HG02885 (cell line): ENCODE data around the gene OOSP4A.

Source experiments
- ATAC-seq: cut with Tn5 transposase; IDR thresholded peaks from one replicate; pipeline ENCODE4 v1.9.1; 2021; ENCODE audit warnings: mild to moderate bottlenecking; ENCODE audit not compliant: unreplicated experiment, poor library complexity

Gene OOSP4A

DNA sequence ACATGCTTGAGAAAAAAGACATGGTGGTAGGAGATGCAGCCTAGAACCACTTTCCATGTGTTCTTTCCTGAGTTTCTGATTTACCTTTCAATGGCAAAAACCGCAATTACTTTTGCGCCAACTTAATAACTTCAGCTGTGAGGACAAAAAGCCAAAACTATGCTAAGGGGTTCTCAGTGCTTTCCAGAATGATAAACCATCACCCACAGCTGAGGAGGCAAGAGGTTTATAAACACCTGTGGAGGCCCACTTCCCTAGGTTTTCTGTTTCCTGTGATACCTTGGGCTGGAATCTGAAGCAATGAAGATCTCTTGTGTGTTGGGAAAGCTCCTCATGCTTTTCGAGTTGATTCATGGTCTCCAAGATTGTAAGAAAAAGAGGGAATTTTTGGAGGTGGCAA lies at the start of gene OOSP4A:
Gene OOSP4A (plus strand): TSS at position 301 of the 400 bp plus-strand sequence. CDS start 0 bp downstream, at position 301.
- ATAC-seq: no peak

DNA sequence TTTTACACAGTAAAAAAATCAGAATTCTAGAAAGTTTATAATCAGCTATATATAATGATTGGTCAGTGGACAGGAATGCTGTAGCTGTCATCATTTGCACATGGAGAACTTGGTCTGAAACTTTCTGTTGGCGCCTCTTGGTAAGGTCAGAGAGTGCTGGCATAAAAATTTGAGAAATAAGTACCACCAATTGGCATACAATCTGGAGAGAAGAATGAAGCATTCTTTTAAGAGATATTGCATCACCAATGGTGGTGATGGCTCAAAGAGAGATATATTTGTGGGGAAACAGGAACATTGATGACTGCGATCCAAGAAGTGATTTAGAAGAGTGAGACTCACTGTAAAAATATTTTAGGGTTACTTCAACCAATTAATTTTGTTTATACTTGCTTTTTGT lies 45.4 kb upstream of the OOSP4A start:
- ATAC-seq: no peak

- ATAC-seq: no peak
Observed at GRCh38 chr11:59918987-59919589, 44.7 kb upstream of the OOSP4A start.

DNA sequence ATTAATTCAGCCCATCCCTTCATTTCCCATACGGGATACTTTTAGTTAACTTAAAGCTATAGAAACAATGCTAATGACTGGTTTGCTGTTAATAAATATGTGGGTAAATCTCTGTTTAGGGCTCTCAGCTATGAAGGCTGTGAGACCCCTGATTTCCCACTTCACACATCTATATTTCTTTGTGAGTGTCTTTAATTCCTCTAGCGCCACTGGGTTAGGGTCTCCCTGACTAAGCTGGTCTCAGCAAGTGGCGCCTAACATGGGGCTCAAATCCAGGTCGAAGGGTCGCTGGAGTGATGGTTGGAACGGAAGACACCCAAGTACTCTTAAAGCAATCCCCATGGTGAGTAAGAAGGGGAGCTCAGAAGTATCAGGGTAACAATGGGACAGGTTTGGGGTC lies 40.0 kb upstream of the OOSP4A start:
- no peak for ATAC-seq

DNA sequence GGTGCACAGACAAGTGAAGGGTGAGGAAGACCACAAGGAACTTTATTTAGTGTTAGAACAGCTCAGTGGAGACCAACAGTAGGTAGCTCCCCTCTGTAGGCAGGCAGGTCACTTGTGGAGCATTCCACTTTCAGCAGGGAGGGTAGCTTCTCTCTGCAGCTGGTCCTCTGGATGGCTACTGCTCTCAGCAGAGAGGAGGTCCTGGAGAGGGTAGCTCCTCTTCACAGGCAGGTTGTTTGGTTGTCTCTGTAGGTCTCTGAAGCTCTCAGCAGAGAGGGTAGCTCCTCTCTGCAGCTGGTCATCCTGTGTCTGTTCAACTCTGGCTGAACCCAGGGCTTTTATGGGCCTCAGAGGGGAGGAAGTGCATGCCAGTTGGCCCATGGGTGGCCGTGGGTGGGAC lies 32.1 kb upstream of the OOSP4A start:
- ATAC-seq: no peak

GRCh38 chr11:59938132-59938531 lies 25.7 kb upstream of the OOSP4A start, which contains the start of gene OOSP1:
TSS of gene OOSP1 (plus strand) at chr11:59938432. CDS start at chr11:59938455, 23 bp downstream.
- ATAC-seq: no peak

GRCh38 chr11:59938718-59939117 lies 25.1 kb upstream of the OOSP4A start:
- ATAC-seq: no peak

DNA sequence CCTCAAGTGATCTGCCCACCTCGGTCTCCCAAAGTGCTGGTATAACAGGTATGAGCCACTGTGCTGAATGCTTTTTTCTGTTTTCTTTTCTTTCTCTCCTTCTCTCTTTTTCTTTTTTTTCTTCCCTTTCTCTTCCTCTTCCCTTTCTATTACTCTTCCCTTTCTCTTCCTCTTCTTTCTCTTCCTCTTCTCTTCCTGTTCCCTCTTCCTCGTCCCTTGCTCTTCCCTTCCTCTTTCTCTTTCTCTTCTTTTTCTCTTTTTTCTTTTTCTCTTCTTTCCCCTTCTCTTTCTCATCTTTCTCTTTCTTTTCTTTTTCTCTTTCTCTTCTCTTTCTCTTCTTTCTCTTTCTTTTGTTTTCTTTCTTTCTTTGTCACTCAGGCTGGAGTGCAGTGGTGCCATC lies 24.4 kb upstream of the OOSP4A start:
- ATAC-seq: no peak

DNA sequence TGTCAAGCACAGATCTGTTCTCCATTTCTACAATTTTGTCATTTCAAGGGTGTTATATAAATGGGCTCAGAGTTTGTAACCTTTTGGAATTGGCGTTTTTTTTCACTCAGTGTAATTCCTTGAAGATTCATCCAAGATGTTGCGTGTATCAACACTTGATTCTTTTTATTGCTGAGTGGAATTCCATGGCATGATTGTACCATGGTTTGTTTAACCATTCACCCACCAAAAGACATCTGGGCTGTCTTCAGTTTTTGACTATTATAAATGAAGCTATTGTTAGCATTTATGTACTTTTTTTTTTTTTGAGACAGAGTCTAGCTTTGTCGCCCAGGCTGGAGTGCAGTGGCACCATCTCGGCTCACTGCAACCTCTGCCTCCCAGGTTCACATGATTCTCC lies 22.7 kb upstream of the OOSP4A start:
- ATAC-seq: no peak

DNA sequence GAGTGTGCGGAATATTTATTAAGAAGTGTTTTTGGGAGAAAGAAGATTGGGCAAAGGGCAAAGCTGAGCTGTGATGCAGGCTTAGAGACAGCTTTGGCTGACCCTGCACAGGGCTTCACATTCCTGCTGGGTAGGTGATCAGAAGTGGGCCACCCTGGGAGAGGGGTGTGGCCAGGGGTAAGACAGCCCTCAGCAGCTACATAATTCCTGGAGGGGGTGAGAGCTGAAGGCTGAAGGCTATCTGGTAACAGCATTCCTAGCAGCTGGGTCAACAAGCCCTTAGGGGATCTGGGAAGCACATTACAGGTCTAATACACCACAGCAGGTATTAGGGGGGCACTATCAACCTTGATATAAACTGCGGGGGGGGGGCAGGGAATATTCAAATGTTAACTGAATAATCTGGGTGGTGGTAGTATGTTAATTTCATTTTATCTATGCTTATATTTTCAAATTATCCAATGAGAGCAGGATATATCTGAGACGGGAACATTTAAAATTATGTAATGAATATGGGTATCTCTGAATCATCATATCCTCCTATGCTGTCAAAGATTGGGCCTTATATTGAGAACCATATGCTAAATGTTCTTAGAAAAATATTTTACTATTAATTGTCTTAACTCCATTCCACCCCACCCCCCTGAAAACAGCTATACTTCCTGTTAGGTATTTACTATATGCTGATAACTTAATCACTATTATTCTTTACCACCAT lies 19.7 kb upstream of the OOSP4A start:
- no peak for ATAC-seq

DNA sequence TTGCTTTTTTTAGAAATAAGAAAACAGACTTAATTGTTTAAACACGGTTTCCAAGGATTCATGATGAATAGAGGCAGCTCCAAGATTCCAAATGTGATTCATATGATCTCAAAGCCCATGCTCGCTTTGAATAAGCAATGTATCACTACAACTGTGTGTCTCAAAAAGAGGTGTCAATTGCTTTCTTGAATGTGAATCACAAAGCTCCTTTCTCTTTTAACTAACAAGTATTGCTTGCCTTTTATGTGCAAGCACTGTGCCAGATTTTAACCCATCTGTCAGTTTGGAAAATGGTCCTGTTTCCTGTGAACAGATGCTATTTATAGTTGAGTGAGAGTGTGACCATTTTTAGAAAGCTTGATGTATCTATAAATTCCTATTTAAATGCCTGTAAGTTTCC lies 19.1 kb upstream of the OOSP4A start:
- ATAC-seq: no peak

DNA sequence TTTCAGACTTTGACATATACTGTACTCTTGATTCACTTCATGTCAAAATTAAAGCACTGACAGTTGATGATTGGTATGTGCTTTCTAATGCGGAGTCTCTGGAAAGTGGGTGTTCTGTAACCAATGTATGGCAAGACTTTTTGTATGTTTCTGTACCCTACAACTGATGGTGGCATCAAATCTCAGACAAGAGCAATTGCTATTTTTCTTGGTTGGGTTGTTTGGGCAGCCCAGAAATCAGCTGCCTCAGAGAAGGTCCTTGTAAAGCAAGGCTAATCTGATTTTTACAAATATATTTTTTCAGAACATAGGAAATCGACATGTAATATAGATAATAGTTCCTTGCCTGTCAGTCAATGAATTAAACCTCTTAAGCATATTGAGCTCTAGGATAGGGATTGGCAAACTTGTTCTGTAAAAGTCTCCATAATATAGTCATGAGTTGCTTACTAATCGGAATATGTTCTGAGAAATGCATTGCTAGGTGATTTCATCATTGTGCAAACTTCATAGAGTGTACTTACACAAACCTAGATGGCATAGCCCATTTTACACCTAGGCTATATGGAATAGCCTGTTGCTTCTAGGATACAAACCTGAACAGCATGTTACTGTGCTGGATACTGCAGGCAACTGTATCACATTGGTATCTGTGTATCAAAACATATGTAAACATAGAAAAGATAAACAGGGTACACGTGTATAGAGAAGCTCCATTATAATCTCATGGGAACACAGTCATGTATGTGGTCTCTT lies 10.2 kb upstream of the OOSP4A start:
- ATAC-seq: no peak

DNA sequence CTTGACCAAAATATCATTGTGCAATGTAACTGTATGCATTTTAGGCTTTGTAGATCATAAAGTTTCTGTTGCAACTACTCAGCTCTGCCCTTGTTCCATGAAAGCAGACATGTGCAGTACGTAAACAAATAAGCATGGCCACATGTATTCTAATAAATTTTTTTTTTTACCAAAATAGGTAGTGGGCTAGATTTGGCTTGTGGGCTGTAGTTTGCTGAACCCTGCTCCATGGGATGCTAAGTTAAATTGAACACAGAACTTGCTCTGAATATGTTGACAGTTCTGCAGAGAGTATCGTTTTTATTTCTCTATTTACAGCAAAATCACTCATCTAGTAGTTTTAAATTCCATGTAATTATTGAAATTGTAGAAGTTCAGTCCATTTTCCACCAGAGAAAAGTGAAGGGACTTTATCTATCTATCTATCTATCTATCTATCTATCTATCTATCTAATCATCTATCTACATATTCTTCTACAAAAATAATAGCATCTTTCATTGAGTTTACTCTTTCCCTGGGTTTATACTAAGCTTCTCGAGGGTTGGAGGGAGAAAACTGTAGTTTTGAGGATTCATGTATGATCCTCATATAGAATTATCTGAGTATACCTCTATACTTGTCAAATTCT lies 9.5 kb upstream of the OOSP4A start:
- ATAC-seq: no peak

- no peak for ATAC-seq
Observed at GRCh38 chr11:59957094-59957493, 6.7 kb upstream of the OOSP4A start.

DNA sequence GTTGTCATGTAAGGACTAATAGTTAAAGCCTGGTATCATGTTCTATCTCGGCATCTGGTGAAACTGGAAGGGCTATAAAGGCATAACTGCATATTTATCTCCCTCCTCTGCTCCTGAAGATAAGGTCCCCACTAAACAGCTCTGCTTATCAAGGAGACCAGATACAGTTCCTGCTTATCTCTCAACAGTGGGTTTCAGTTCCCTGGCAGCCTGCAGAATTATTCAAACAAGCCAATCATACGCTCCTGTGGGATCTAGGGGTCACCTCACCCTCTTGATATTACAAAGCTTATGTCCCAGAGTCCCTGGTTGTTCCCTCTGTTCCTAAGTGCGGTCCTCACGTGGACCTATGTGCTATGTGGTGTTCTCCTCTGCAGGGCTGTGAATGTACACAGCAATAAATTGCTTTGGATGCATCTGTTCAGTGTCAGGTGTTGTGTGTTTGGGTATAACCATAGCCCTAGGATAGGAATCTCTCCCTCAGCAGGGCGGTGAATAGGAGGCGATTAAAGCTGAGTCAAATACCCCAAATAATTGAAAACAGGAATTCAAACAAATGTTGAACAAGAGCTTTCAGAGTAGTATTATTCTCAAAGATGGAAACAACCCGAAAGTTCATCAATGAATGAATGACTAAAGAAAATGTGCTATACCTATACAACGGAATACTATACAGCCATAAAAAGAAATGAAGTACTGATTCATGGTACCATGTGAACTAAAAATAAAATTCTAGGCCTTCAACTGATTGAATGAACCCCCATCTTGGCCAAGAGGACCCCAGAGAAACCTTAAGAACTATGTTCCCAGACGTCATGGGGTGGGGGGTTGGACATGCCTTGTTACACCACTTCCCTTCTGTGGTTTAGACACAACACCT lies 3.1 kb upstream of the OOSP4A start:
- no peak for ATAC-seq

GRCh38 chr11:59962107-59962482 lies 1.7 kb upstream of the OOSP4A start:
- ATAC-seq: no peak

DNA sequence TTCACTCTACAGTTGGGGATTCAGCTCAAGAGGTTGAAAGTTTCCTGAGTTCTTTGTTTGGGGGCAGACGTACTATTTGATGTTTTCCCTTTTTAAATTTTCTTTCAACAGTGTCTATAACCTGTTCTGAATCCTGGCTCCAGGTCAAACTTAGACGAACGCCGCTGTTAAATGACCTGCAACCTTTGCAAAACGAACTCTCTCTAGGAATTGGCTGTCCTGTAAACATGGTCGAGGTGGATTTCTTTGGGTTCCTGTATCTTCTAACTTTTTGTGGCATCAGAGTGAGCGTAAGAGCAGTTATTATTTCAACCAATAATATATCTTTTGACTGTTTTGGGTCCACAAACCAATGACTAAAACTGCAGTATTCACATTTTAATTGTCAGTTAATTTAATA lies 1.6 kb downstream of the OOSP4A start:
- ATAC-seq: no peak

DNA sequence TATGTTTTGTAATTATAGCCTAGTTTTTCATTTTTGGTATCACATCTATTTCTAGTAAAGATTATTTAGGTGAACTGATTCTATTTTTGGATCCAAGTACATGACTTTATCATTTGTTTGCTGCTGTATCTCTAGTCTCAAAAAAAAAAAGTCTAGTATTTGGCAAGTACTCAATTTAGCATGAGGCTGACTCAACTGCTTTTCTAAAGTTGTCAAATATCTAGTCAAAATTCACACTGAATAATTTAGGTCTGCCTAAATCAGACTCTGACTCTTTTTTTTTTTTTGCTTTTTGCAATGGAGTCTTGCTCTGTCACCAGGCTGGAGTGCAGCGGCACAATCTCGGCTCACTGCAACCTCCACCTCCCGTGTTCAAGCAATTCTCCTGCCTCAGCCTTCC lies 2.4 kb downstream of the OOSP4A start:
- ATAC-seq: no peak

- no peak for ATAC-seq
Observed at GRCh38 chr11:59967677-59968394, 4.0 kb downstream of the OOSP4A start.
